BLaER1 treated with 17β-estradiol and CSF1 and Interleukin-3, amounts not matched to agents 10 nM and 100 nM (cell line): ENCODE data around the gene ILDR1.
A peak's percentile ranks its signal among the peaks of the same experiment; 100 is the strongest.

ENCODE experiments used
- H3K27ac ChIP-seq, 11 experiments: shearing (Covaris generic); formaldehyde crosslinking; 2 replicates each; pipeline ENCODE4 v1.8.1; 2022
- H3K27me3 ChIP-seq, 11 experiments: shearing (Covaris generic); formaldehyde crosslinking; 2 replicates each; pipeline ENCODE4 v1.8.1; 2022
- H3K36me3 ChIP-seq, 11 experiments: shearing (Covaris generic); formaldehyde crosslinking; 2 replicates each; pipeline ENCODE4 v1.8.1; 2022
- H3K4me1 ChIP-seq, 10 experiments: shearing (Covaris generic); formaldehyde crosslinking; 2 replicates each; pipeline ENCODE4 v1.8.1; 2022
- H3K4me2 ChIP-seq, 11 experiments: shearing (Covaris generic); formaldehyde crosslinking; 2 replicates each; pipeline ENCODE4 v1.8.1; 2022
- H3K4me3 ChIP-seq, 10 experiments: shearing (Covaris generic); formaldehyde crosslinking; 2 replicates each; pipeline ENCODE4 v1.8.1; 2022
- H3K9ac ChIP-seq, 11 experiments: shearing (Covaris generic); formaldehyde crosslinking; 2 replicates each; pipeline ENCODE4 v1.8.1; 2022
- H3K9me3 ChIP-seq, 11 experiments: shearing (Covaris generic); formaldehyde crosslinking; replicated peaks in 1 of 11; 2 replicates each; pipeline ENCODE4 v1.8.1; 2022
- H4K20me1 ChIP-seq, 11 experiments: shearing (Covaris generic); formaldehyde crosslinking; 2 replicates each; pipeline ENCODE4 v1.8.1; 2022
- Cebpa-rat ChIP-seq, 11 experiments: shearing (Covaris generic); IDR thresholded peaks; 2 replicates each; pipeline ENCODE4 v1.8.1; 2022

ILDR1 gene

GRCh38 chr3:121995161-121996137, 26.6 kb downstream of the ILDR1 start:
- H3K4me3 ChIP-seq: peak overlapping the region in 7 of 10 experiments; percentile 0 to 44 (median 7); a peak in 6 of 20 replicates
- H3K36me3 ChIP-seq: no peaks in the 10 kb centered on the region
- H3K4me1 ChIP-seq: peaks cover 98 to 100% (median 100%) of the 10 kb centered on the region in 10 experiments
- TF ChIP-seq Cebpa-rat (IDR thresholded peaks at IDR 0.05): no peak; a peak in 1 of 22 replicates
- peak overlapping the region; percentile 66 to 93 (median 87) for H3K4me2 ChIP-seq
- H3K9ac ChIP-seq: peak overlapping the region; percentile 66 to 80 (median 76)
- no peaks in the 10 kb centered on the region for H4K20me1 ChIP-seq
- H3K9me3 ChIP-seq: no peaks in the 10 kb centered on the region
- H3K27ac ChIP-seq: peak overlapping the region; percentile 82 to 92 (median 91)
- H3K27me3 ChIP-seq: no peaks in the 10 kb centered on the region

- no peaks in the 10 kb centered on the region for H4K20me1 ChIP-seq
- peak overlapping the region; percentile 82 to 92 (median 91) for H3K27ac ChIP-seq
- TF ChIP-seq Cebpa-rat (IDR thresholded peaks at IDR 0.05): no peak
- peak overlapping the region; percentile 66 to 80 (median 76) for H3K9ac ChIP-seq
- H3K4me1 ChIP-seq: peaks cover 98 to 100% (median 100%) of the 10 kb centered on the region in 10 experiments
- H3K9me3 ChIP-seq: no peaks in the 10 kb centered on the region
- peak overlapping the region in 7 of 10 experiments; percentile 1 to 44 (median 7); a peak in 7 of 20 replicates for H3K4me3 ChIP-seq
- peak overlapping the region; percentile 66 to 93 (median 87) for H3K4me2 ChIP-seq
- H3K27me3 ChIP-seq: no peaks in the 10 kb centered on the region
- no peaks in the 10 kb centered on the region for H3K36me3 ChIP-seq
Measured at GRCh38 chr3:121994551-121994950, 27.5 kb downstream of the ILDR1 start.

GRCh38 chr3:121992601-121993560, 29.2 kb downstream of the ILDR1 start:
- Histone ChIP-seq H3K4me1 (peaks cover 87 to 99% (median 97%) of the 10 kb centered on the region in 10 experiments), H4K20me1 (no peaks in the 10 kb centered on the region), H3K9ac (peak overlapping the region; percentile 46 to 79 (median 72)), H3K9me3 (no peaks in the 10 kb centered on the region), H3K27me3 (no peaks in the 10 kb centered on the region), H3K36me3 (no peaks in the 10 kb centered on the region), H3K27ac (peak overlapping the region; percentile 82 to 92 (median 91)), H3K4me3 (peak overlapping the region in 7 of 10 experiments; percentile 1 to 35 (median 18); a peak in 9 of 20 replicates), H3K4me2 (peak overlapping the region; percentile 66 to 93 (median 87))
- no peak for TF ChIP-seq Cebpa-rat (IDR thresholded peaks at IDR 0.05)

- no peaks in the 10 kb centered on the region for H4K20me1 ChIP-seq
- H3K4me2 ChIP-seq: peak overlapping the region; percentile 42 to 93 (median 87)
- peaks cover 57 to 81% (median 68%) of the 10 kb centered on the region in 10 experiments for H3K4me1 ChIP-seq
- no peaks in the 10 kb centered on the region for H3K36me3 ChIP-seq
- peak overlapping the region in 8 of 11 experiments; percentile 15 to 92 (median 34); a peak in 7 of 22 replicates for H3K27ac ChIP-seq
- no peak overlapping the region for H3K4me3 ChIP-seq
- peaks cover 0 to 4% (median 0%) of the 10 kb centered on the region in 11 experiments; a peak in 4 of 22 replicates for H3K9me3 ChIP-seq
- no peaks in the 10 kb centered on the region for H3K27me3 ChIP-seq
- TF ChIP-seq Cebpa-rat (IDR thresholded peaks at IDR 0.05): no peak
- peak overlapping the region in 2 of 11 experiments; percentile 13 to 16; a peak in 2 of 22 replicates for H3K9ac ChIP-seq
Measured at GRCh38 chr3:121989943-121990342, 32.1 kb downstream of the ILDR1 start.

GRCh38 chr3:121988146-121988545, 33.9 kb downstream of the ILDR1 start:
- Histone ChIP-seq H3K9ac (no peak overlapping the region), H3K4me1 (peaks cover 39 to 69% (median 50%) of the 10 kb centered on the region in 10 experiments), H4K20me1 (no peaks in the 10 kb centered on the region), H3K9me3 (peaks cover 9 to 19% (median 12%) of the 10 kb centered on the region in 11 experiments), H3K4me2 (peak overlapping the region in 10 of 11 experiments; percentile 5 to 93 (median 70); a peak in 12 of 22 replicates), H3K4me3 (no peak overlapping the region), H3K36me3 (peaks cover 0 to 9% (median 0%) of the 10 kb centered on the region in 11 experiments; a peak in 1 of 22 replicates), H3K27me3 (no peaks in the 10 kb centered on the region), H3K27ac (no peak overlapping the region)
- TF ChIP-seq Cebpa-rat (IDR thresholded peaks at IDR 0.05): no peak

- Histone ChIP-seq H3K36me3 (peaks cover 0 to 9% (median 0%) of the 10 kb centered on the region in 11 experiments; a peak in 1 of 22 replicates), H3K9ac (no peak overlapping the region), H3K27me3 (no peaks in the 10 kb centered on the region), H3K4me3 (no peak overlapping the region), H4K20me1 (no peaks in the 10 kb centered on the region), H3K4me2 (no peak overlapping the region), H3K27ac (no peak overlapping the region), H3K4me1 (peaks cover 16 to 46% (median 27%) of the 10 kb centered on the region in 10 experiments), H3K9me3 (peaks cover 16 to 27% (median 19%) of the 10 kb centered on the region in 11 experiments)
- TF ChIP-seq Cebpa-rat (IDR thresholded peaks at IDR 0.05): no peak
Measured at GRCh38 chr3:121985846-121986245, 36.2 kb downstream of the ILDR1 start.

GRCh38 chr3:121981473-121981872, 40.6 kb downstream of the ILDR1 start:
- H4K20me1 ChIP-seq: no peaks in the 10 kb centered on the region
- peaks cover 0 to 34% (median 4%) of the 10 kb centered on the region in 10 experiments; a peak in 9 of 20 replicates for H3K4me1 ChIP-seq
- no peak overlapping the region; a peak in 1 of 22 replicates for H3K27ac ChIP-seq
- TF ChIP-seq Cebpa-rat (IDR thresholded peaks at IDR 0.05): no peak
- H3K36me3 ChIP-seq: peaks cover 0 to 9% (median 0%) of the 10 kb centered on the region in 11 experiments; a peak in 1 of 22 replicates
- H3K9ac ChIP-seq: no peak overlapping the region
- H3K27me3 ChIP-seq: no peaks in the 10 kb centered on the region
- no peak overlapping the region for H3K4me3 ChIP-seq
- peaks cover 19 to 37% (median 27%) of the 10 kb centered on the region in 11 experiments for H3K9me3 ChIP-seq
- no peak overlapping the region for H3K4me2 ChIP-seq

- Histone ChIP-seq H3K9ac (no peak overlapping the region), H3K4me3 (no peak overlapping the region), H4K20me1 (no peaks in the 10 kb centered on the region), H3K36me3 (peaks cover 0 to 16% (median 7%) of the 10 kb centered on the region in 11 experiments; a peak in 8 of 22 replicates), H3K4me1 (peaks cover 0 to 28% (median 4%) of the 10 kb centered on the region in 10 experiments; a peak in 9 of 20 replicates), H3K27ac (peak overlapping the region in 5 of 11 experiments; percentile 12 to 49 (median 46); a peak in 7 of 22 replicates), H3K9me3 (peaks cover 25 to 47% (median 35%) of the 10 kb centered on the region in 11 experiments), H3K4me2 (peak overlapping the region in 3 of 11 experiments; percentile 30 to 60 (median 42); a peak in 3 of 22 replicates), H3K27me3 (no peaks in the 10 kb centered on the region)
- no peak for TF ChIP-seq Cebpa-rat (IDR thresholded peaks at IDR 0.05)
Measured at GRCh38 chr3:121980450-121980796, 41.6 kb downstream of the ILDR1 start.
